ENCODE data around the gene MBNL2.
"Not testable (repeated sequence)": the region's sequence is repeated elsewhere in the genome, so short reads cannot be mapped to it uniquely, and the experiment has no call there.

Gene MBNL2

GRCh38 chr13:97198753-97199152, 23.4 kb upstream of the MBNL2 start:
- H3K27ac ChIP-seq = no peak overlapping the region
- TF ChIP-seq, protein P1, sequence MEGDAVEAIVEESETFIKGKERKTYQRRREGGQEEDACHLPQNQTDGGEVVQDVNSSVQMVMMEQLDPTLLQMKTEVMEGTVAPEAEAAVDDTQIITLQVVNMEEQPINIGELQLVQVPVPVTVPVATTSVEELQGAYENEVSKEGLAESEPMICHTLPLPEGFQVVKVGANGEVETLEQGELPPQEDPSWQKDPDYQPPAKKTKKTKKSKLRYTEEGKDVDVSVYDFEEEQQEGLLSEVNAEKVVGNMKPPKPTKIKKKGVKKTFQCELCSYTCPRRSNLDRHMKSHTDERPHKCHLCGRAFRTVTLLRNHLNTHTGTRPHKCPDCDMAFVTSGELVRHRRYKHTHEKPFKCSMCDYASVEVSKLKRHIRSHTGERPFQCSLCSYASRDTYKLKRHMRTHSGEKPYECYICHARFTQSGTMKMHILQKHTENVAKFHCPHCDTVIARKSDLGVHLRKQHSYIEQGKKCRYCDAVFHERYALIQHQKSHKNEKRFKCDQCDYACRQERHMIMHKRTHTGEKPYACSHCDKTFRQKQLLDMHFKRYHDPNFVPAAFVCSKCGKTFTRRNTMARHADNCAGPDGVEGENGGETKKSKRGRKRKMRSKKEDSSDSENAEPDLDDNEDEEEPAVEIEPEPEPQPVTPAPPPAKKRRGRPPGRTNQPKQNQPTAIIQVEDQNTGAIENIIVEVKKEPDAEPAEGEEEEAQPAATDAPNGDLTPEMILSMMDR (conservative IDR thresholded peaks at IDR 0.05) = no peak

- H3K27ac ChIP-seq = no peak overlapping the region
- TF ChIP-seq, protein P1 (conservative IDR thresholded peaks at IDR 0.05) = no peak
Measured at GRCh38 chr13:97199451-97199850, 22.7 kb upstream of the MBNL2 start.

GRCh38 chr13:97200081-97200942, 21.8 kb upstream of the MBNL2 start:
- H3K27ac ChIP-seq = no peak overlapping the region
- TF ChIP-seq, protein P1 (conservative IDR thresholded peaks at IDR 0.05) = no peak

DNA sequence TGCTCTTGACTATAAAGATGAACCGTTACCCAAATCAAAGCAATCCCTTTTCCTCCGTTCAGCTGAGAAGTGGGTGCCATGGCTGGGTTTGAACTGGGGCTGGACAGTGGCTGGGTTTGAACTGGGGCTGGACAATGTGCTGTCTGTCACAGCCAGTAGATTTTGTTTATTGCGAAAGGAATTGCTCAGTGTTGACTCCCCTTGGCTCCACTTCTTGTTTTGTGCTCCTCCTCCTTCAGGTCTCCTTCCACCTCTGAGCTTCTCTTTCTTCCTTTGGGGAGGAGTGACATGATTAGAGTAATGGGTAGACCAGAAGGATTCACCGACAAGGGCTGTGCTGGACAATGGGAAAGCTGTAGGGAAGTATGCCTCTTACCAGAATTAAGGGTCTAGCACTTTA, 19.4 kb upstream of the MBNL2 start:
- no peak overlapping the region for H3K27ac ChIP-seq
- TF ChIP-seq, protein P1 (conservative IDR thresholded peaks at IDR 0.05) = no peak

DNA sequence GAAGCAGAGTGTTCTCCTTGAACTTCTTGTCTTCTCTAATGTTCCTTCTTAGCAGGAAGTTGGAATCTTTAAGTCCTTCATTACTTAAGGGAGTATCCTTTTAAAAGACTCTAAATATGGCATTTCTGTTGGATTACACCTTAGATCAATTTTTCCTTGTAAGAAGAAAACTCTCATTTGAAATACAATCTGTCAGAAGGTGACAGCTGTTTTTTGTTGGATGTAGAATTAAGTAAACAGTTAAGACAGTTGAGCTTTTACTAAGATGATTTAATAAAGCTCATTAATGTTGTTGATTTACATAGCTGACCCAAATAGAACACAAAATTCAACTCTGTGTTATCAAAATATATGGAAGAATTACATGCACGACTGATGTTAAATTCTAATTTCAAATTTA, 16.7 kb upstream of the MBNL2 start:
- no peak overlapping the region for H3K27ac ChIP-seq
- TF ChIP-seq, protein P1 (conservative IDR thresholded peaks at IDR 0.05) = no peak

GRCh38 chr13:97205982-97206381, 16.2 kb upstream of the MBNL2 start:
- TF ChIP-seq, protein P1 (conservative IDR thresholded peaks at IDR 0.05) = no peak
- no peak overlapping the region for H3K27ac ChIP-seq

- not testable (repeated sequence) for H3K27ac ChIP-seq
Measured at GRCh38 chr13:97207252-97207651, 14.9 kb upstream of the MBNL2 start.

- no peak overlapping the region for H3K27ac ChIP-seq
- TF ChIP-seq, protein P1 (conservative IDR thresholded peaks at IDR 0.05) = no peak
Measured at GRCh38 chr13:97211300-97211699, 10.8 kb upstream of the MBNL2 start.
